HFF-Myc (cell line): ENCODE results near the gene BRF1.

ENCODE experiments used
- DNase-seq: peaks from one replicate; pipeline ENCODE4 v3.0.0-alpha.2; 2011; ENCODE audit warnings: low read depth; ENCODE audit errors: extremely low read depth
- H3K4me3 ChIP-seq: replicated peaks from 2 replicates; pipeline ENCODE4 v1.5.1; 2011; ENCODE audit warnings: low read depth, mild to moderate bottlenecking, control low read depth, low read length
- CTCF ChIP-seq: IDR thresholded peaks from 2 replicates; pipeline ENCODE4 v1.5.1; 2012; ENCODE audit warnings: mild to moderate bottlenecking, low read depth, low read length, control low read depth; ENCODE audit errors: missing control alignments

Gene BRF1

GRCh38 chr14:105260959-105261358 lies 39.8 kb downstream of the BRF1 start:
- DNase-seq = no peak
- no peak for TF ChIP-seq CTCF
- H3K4me3 ChIP-seq = no peak overlapping the region

GRCh38 chr14:105258846-105259245 lies 42.0 kb downstream of the BRF1 start:
- no peak for TF ChIP-seq CTCF
- H3K4me3 ChIP-seq = no peak overlapping the region

GRCh38 chr14:105257464-105257863 lies 43.3 kb downstream of the BRF1 start:
- no peak for TF ChIP-seq CTCF
- DNase-seq = no peak
- H3K4me3 ChIP-seq = no peak overlapping the region

More at GRCh38 chr14:105258846-105259245, 42.0 kb downstream of the BRF1 start:
- no peak for DNase-seq

GRCh38 chr14:105256292-105256960 lies 44.4 kb downstream of the BRF1 start:
- TF ChIP-seq CTCF = no peak
- no peak overlapping the region for H3K4me3 ChIP-seq
- no peak for DNase-seq

GRCh38 chr14:105255021-105255507 lies 45.7 kb downstream of the BRF1 start:
- no peak for DNase-seq
- H3K4me3 ChIP-seq = no peak overlapping the region

GRCh38 chr14:105253329-105253682 lies 47.5 kb downstream of the BRF1 start:
- H3K4me3 ChIP-seq = no peak overlapping the region
- no peak for DNase-seq
- no peak for TF ChIP-seq CTCF

More at GRCh38 chr14:105255021-105255507, 45.7 kb downstream of the BRF1 start:
- no peak for TF ChIP-seq CTCF
